Prostate gland (tissue), 2 donors: ENCODE results near the gene USP19.

Source experiments
- POLR2A ChIP-seq: fragments of 450-650 bp; IDR thresholded peaks from one replicate; pipeline ENCODE4 v1.6.1; 2016; ENCODE audit warnings: antibody characterized with exemption, mild to moderate bottlenecking
- POLR2AphosphoS5 ChIP-seq: sonication (generic); formaldehyde crosslinking; IDR thresholded peaks from one replicate; pipeline ENCODE4 v1.6.1; 2017; ENCODE audit warnings: antibody characterized with exemption
- TF ChIP-seq, protein P1 (sequence below), 4 experiments: fragments of 200-600 bp in 2 of 4; fragments of 450-650 bp in 2 of 4; sonication (generic) in 2 of 4; IDR thresholded peaks; 1 replicate in 3 of 4; 2 replicates in 1 of 4; pipeline ENCODE4 v1.5.1; 2016 to 2019; ENCODE audit warnings: antibody characterized with exemption in 4 of 4, mild to moderate bottlenecking in 2 of 4, moderate library complexity in 2 of 4

DNA sequence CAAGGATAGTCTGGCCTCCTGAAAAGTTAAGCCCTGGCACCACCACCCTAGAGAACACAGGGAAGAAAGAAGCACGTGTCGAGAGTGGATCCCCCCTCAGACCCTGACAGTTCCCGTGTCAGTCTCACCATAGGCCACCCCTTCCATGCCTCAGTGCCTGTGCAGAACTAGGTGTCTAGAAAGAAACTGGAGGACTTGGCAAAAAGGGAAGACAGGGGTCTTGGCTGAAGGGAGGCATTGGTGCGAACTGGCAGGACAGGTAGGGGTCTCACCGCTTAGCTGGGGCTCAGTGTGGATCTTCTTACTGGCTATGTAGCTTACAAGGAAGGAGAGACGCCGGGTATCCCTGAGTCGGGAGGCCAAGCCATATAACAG, 16.6 kb downstream of the USP19 start:
- TF ChIP-seq POLR2A (no peak), POLR2AphosphoS5 (no peak)
- TF ChIP-seq, protein P1, sequence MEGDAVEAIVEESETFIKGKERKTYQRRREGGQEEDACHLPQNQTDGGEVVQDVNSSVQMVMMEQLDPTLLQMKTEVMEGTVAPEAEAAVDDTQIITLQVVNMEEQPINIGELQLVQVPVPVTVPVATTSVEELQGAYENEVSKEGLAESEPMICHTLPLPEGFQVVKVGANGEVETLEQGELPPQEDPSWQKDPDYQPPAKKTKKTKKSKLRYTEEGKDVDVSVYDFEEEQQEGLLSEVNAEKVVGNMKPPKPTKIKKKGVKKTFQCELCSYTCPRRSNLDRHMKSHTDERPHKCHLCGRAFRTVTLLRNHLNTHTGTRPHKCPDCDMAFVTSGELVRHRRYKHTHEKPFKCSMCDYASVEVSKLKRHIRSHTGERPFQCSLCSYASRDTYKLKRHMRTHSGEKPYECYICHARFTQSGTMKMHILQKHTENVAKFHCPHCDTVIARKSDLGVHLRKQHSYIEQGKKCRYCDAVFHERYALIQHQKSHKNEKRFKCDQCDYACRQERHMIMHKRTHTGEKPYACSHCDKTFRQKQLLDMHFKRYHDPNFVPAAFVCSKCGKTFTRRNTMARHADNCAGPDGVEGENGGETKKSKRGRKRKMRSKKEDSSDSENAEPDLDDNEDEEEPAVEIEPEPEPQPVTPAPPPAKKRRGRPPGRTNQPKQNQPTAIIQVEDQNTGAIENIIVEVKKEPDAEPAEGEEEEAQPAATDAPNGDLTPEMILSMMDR (IDR thresholded peaks at IDR 0.05) = no peak
